HL-60 (cell line): ENCODE results near the gene LRP5.

Source experiments
- DNase-seq, 2 experiments: peaks; one replicate each; pipeline ENCODE4 v3.0.0-alpha.2; 2010 to 2020; ENCODE audit warnings: low read depth in 1 of 2, low spot score in 1 of 2
- H3K27ac ChIP-seq: fragments of 250-450 bp; sonication (Bioruptor Pico); replicated peaks from 2 replicates; pipeline ENCODE4 v1.5.1; 2020; ENCODE audit warnings: mild to moderate bottlenecking, moderate library complexity
- H3K27me3 ChIP-seq: fragments of 250-450 bp; sonication (Bioruptor Pico); 2 replicates; pipeline ENCODE4 v1.5.1; 2021; ENCODE audit warnings: mild to moderate bottlenecking, moderate library complexity; ENCODE audit not compliant: insufficient read depth, poor library complexity, severe bottlenecking
- H3K4me3 ChIP-seq: replicated peaks from 2 replicates; pipeline ENCODE4 v1.5.1; 2011; ENCODE audit warnings: mild to moderate bottlenecking, control low read depth, low read length; ENCODE audit not compliant: insufficient read depth
- CTCF ChIP-seq: IDR thresholded peaks from one replicate; pipeline ENCODE4 v1.5.1; 2011; ENCODE audit warnings: low read length, control low read depth, inconsistent platforms; ENCODE audit not compliant: insufficient read depth
- GABPA ChIP-seq: IDR thresholded peaks from 2 replicates; pipeline ENCODE4 v1.6.1; 2012; ENCODE audit warnings: low read depth
- POLR2AphosphoS5 ChIP-seq: IDR thresholded peaks from 2 replicates; pipeline ENCODE4 v1.6.1; 2012; ENCODE audit warnings: low read depth
- REST ChIP-seq: IDR thresholded peaks from 2 replicates; pipeline ENCODE4 v1.6.1; 2012; ENCODE audit warnings: low read depth; ENCODE audit not compliant: insufficient replicate concordance
- SPI1 ChIP-seq: IDR thresholded peaks from 2 replicates; pipeline ENCODE4 v1.6.1; 2012; ENCODE audit warnings: low read depth, mild to moderate bottlenecking, borderline replicate concordance

The LRP5 gene

GRCh38 chr11:68352591-68352990, 40.2 kb downstream of the LRP5 start:
- Histone ChIP-seq H3K4me3 (no peak overlapping the region), H3K27me3 (no peaks in the 10 kb centered on the region), H3K27ac (no peak overlapping the region)
- DNase-seq: no peak
- TF ChIP-seq GABPA (no peak), REST (no peak), CTCF (no peak), SPI1 (no peak), POLR2AphosphoS5 (no peak)

GRCh38 chr11:68353118-68353517, 40.7 kb downstream of the LRP5 start:
- Histone ChIP-seq H3K27ac (no peak overlapping the region), H3K4me3 (no peak overlapping the region), H3K27me3 (no peaks in the 10 kb centered on the region)
- no peak for TF ChIP-seq POLR2AphosphoS5
- no peak for TF ChIP-seq SPI1
- no peak for TF ChIP-seq GABPA
- no peak for TF ChIP-seq CTCF
- no peak for TF ChIP-seq REST
- DNase-seq: no peak

GRCh38 chr11:68353669-68354068, 41.3 kb downstream of the LRP5 start:
- no peak for DNase-seq
- no peak overlapping the region for H3K4me3 ChIP-seq
- H3K27ac ChIP-seq: no peak overlapping the region
- H3K27me3 ChIP-seq: no peaks in the 10 kb centered on the region
- no peak for TF ChIP-seq REST
- TF ChIP-seq SPI1: no peak
- TF ChIP-seq CTCF: no peak
- no peak for TF ChIP-seq GABPA
- no peak for TF ChIP-seq POLR2AphosphoS5
